GM23338 (cell line): ENCODE measurements around the gene TMEM86A. TPM values are rescaled to one million over a fixed set of nuclear protein-coding genes. Genes with fewer than 3 reads are reported as not detected.

Experiments used
- ATAC-seq: fragments of 200-7000 bp; cut with Tn5 transposase; 3 replicates; pipeline ENCODE4 v1.9.1; 2020
- DNase-seq: peaks from one replicate; pipeline ENCODE4 v3.0.0-alpha.2; 2015; ENCODE audit warnings: low spot score
- H2AFZ ChIP-seq: fragments of 200-600 bp; sonication (generic); 2 replicates; pipeline ENCODE4 v1.8.0; 2016; ENCODE audit warnings: antibody characterized with exemption, mild to moderate bottlenecking, moderate library complexity
- H3F3A ChIP-seq: fragments of 200-600 bp; sonication (generic); replicated peaks from 2 replicates; pipeline ENCODE4 v1.8.0; 2017; ENCODE audit warnings: antibody characterized with exemption, mixed run types, low read depth
- H3K27ac ChIP-seq: fragments of 200-600 bp; sonication (generic); 2 replicates; pipeline ENCODE4 v1.6.1; 2016; ENCODE audit warnings: low read depth
- H3K27me3 ChIP-seq: fragments of 200-600 bp; sonication (generic); 2 replicates; pipeline ENCODE4 v1.8.0; 2016; ENCODE audit warnings: mild to moderate bottlenecking, mixed run types, moderate library complexity; ENCODE audit not compliant: insufficient read depth
- H3K36me3 ChIP-seq: fragments of 200-600 bp; sonication (generic); 2 replicates; pipeline ENCODE4 v1.8.0; 2016; ENCODE audit warnings: mild to moderate bottlenecking; ENCODE audit not compliant: insufficient read depth
- H3K4me1 ChIP-seq: fragments of 200-600 bp; sonication (generic); 2 replicates; pipeline ENCODE4 v1.8.0; 2016; ENCODE audit warnings: mild to moderate bottlenecking, moderate library complexity; ENCODE audit not compliant: insufficient read depth
- H3K4me2 ChIP-seq: fragments of 200-600 bp; sonication (generic); 2 replicates; pipeline ENCODE4 v1.7.1; 2017; ENCODE audit warnings: mixed run types
- H3K4me3 ChIP-seq: fragments of 200-600 bp; sonication (generic); 2 replicates; pipeline ENCODE4 v1.6.1; 2016; ENCODE audit warnings: mixed run types
- H3K79me2 ChIP-seq: fragments of 200-600 bp; sonication (generic); replicated peaks from 2 replicates; pipeline ENCODE4 v1.8.0; 2017; ENCODE audit warnings: mild to moderate bottlenecking; ENCODE audit not compliant: insufficient read depth
- H3K9me2 ChIP-seq: fragments of 200-600 bp; sonication (generic); 2 replicates; pipeline ENCODE4 v1.8.0; 2017; ENCODE audit not compliant: insufficient read depth
- H4K20me1 ChIP-seq: fragments of 200-600 bp; sonication (generic); replicated peaks from 2 replicates; pipeline ENCODE4 v1.8.0; 2017; ENCODE audit warnings: mild to moderate bottlenecking; ENCODE audit not compliant: insufficient read depth
- H3K27ac Mint-ChIP-seq: 2 replicates; pipeline ENCODE4 v1.8.0; 2020; ENCODE audit warnings: inconsistent platforms, mild to moderate bottlenecking, moderate library complexity, mixed read lengths
- H3K27me3 Mint-ChIP-seq: 3 replicates; pipeline ENCODE4 v1.8.0; 2022; ENCODE audit warnings: low read depth, mild to moderate bottlenecking, moderate library complexity, mixed read lengths, inconsistent platforms; ENCODE audit not compliant: insufficient read depth, poor library complexity
- H3K36me3 Mint-ChIP-seq: 3 replicates; pipeline ENCODE4 v1.8.0; 2021; ENCODE audit warnings: low read depth, mild to moderate bottlenecking, inconsistent platforms, moderate library complexity, mixed read lengths
- H3K4me1 Mint-ChIP-seq: 3 replicates; pipeline ENCODE4 v1.8.0; 2020; ENCODE audit warnings: mild to moderate bottlenecking, inconsistent platforms, mixed read lengths
- H3K4me3 Mint-ChIP-seq: 3 replicates; pipeline ENCODE4 v1.8.0; 2021; ENCODE audit warnings: moderate library complexity, mild to moderate bottlenecking, inconsistent platforms, mixed read lengths
- H3K9me3 Mint-ChIP-seq: 3 replicates; pipeline ENCODE4 v1.8.0; 2020; ENCODE audit warnings: moderate library complexity, mild to moderate bottlenecking, inconsistent platforms, mixed read lengths
- CREB1 ChIP-seq: fragments of 250-450 bp; sonication (Bioruptor Pico); IDR thresholded peaks from 2 replicates; pipeline ENCODE4 v1.5.0; 2020; ENCODE audit warnings: low read depth, mild to moderate bottlenecking, moderate library complexity
- CTCF ChIP-seq, 2 experiments: fragments of 200-600 bp in 1 of 2; sonication (generic) in 1 of 2; conservative IDR thresholded peaks; 2 replicates each; pipeline versions ENCODE4 v1.5.1 to v1.6.1; 2016 to 2017; ENCODE audit warnings: antibody characterized with exemption in 2 of 2, low read depth in 2 of 2, mild to moderate bottlenecking in 2 of 2, moderate library complexity in 1 of 2
- ETS1 ChIP-seq: IDR thresholded peaks from 2 replicates; pipeline ENCODE4 v1.6.1; 2016; ENCODE audit warnings: antibody characterized with exemption
- EZH2 ChIP-seq: fragments of 200-600 bp; sonication (generic); IDR thresholded peaks from one replicate; pipeline ENCODE4 v1.8.0; 2017; ENCODE audit warnings: antibody characterized with exemption, mild to moderate bottlenecking, low read depth; ENCODE audit not compliant: unreplicated experiment
- EZH2phosphoT487 ChIP-seq: fragments of 200-600 bp; sonication (generic); IDR thresholded peaks from one replicate; pipeline ENCODE4 v1.8.1; 2018; ENCODE audit warnings: antibody characterized with exemption; ENCODE audit not compliant: unreplicated experiment
- JUNB ChIP-seq: IDR thresholded peaks from one replicate; pipeline ENCODE4 v1.6.1; 2016; ENCODE audit warnings: antibody characterized with exemption; ENCODE audit not compliant: unreplicated experiment
- NANOG ChIP-seq: IDR thresholded peaks from 2 replicates; pipeline ENCODE4 v1.6.1; 2016; ENCODE audit warnings: antibody characterized with exemption, borderline replicate concordance
- POLR2AphosphoS5 ChIP-seq: IDR thresholded peaks from 2 replicates; pipeline ENCODE4 v1.6.1; 2016; ENCODE audit warnings: antibody characterized with exemption, low read depth
- REST ChIP-seq: IDR thresholded peaks from one replicate; pipeline ENCODE4 v1.6.1; 2018; ENCODE audit warnings: antibody characterized with exemption; ENCODE audit not compliant: unreplicated experiment
- STAT1 ChIP-seq: IDR thresholded peaks from one replicate; pipeline ENCODE4 v1.6.1; 2016; ENCODE audit warnings: antibody characterized with exemption; ENCODE audit not compliant: unreplicated experiment
- ZNF114 ChIP-seq: fragments of 250-450 bp; sonication (Bioruptor Pico); IDR thresholded peaks from 2 replicates; pipeline ENCODE4 v1.5.0; 2020; ENCODE audit warnings: mild to moderate bottlenecking, moderate library complexity
- ZNF331 ChIP-seq: fragments of 250-450 bp; sonication (Bioruptor Pico); IDR thresholded peaks from 2 replicates; pipeline ENCODE4 v1.5.0; 2020; ENCODE audit warnings: low read depth, mild to moderate bottlenecking, moderate library complexity
- ZNF462 ChIP-seq: fragments of 250-450 bp; sonication (Bioruptor Pico); IDR thresholded peaks from 2 replicates; pipeline ENCODE4 v1.5.0; 2020; ENCODE audit warnings: mild to moderate bottlenecking, moderate library complexity
- polyA plus RNA-seq: library from polyadenylated mRNA; unstranded; fragments of >200 nt; fragmentation: Nextera tagmentation; extraction: Ambion mirVana; gene quantifications from 2 replicates; pipeline ENCODE4 v1.2.1, GENCODE V29; 2016
- total RNA-seq: library from RNA; depleted of rRNA; stranded (reverse); fragments of >200 nt; shearing (Covaris generic); gene quantifications from 2 replicates; pipeline ENCODE4 v1.2.3, GENCODE V29; 2014

The TMEM86A gene
- total and polyA plus RNA-seq, 2 experiments from 2014 or later = 0.45 to 0.91 TPM

- Histone ChIP-seq H3K79me2 (no peaks in the 10 kb centered on the region), H3K4me3 (no peak overlapping the region), H3K9me2 (no peaks in the 10 kb centered on the region), H3K36me3 (no peaks in the 10 kb centered on the region), H3K4me1 (peaks cover 12% of the 10 kb centered on the region; the same call in 1 of the 2 replicates), H3K27ac (no peak overlapping the region), H3F3A (no peaks in the 10 kb centered on the region), H3K4me2 (peak overlapping the region; percentile 92), H4K20me1 (no peaks in the 10 kb centered on the region), H2AFZ (no peak overlapping the region), H3K27me3 (peaks cover 19% of the 10 kb centered on the region)
- ATAC-seq = no peak
- peaks cover 13% of the 10 kb centered on the region for H3K27me3 Mint-ChIP-seq
- TF ChIP-seq STAT1 = no peak
- TF ChIP-seq CREB1 (CRISPR knock-in tag) = no peak
- TF ChIP-seq REST = no peak
- no peak for TF ChIP-seq JUNB
- TF ChIP-seq ZNF114 (CRISPR knock-in tag) = no peak
- no peak for TF ChIP-seq ZNF331 (CRISPR knock-in tag)
- TF ChIP-seq ZNF462 (CRISPR knock-in tag) = no peak
- TF ChIP-seq POLR2AphosphoS5 = no peak
- TF ChIP-seq CTCF (conservative IDR thresholded peaks at IDR 0.05; ENCODE audit: low read depth in 2 of 2) = no peak
- TF ChIP-seq NANOG = no peak
- no peak for TF ChIP-seq EZH2phosphoT487
- TF ChIP-seq ETS1 = no peak
- no peak for TF ChIP-seq EZH2
- H3K36me3 Mint-ChIP-seq = no peaks in the 10 kb centered on the region; the same call in 2 of the 3 replicates
- no peak overlapping the region for H3K4me3 Mint-ChIP-seq
- DNase-seq = no peak
- peaks cover 10% of the 10 kb centered on the region; the same call in 2 of the 3 replicates for H3K4me1 Mint-ChIP-seq
- no peaks in the 10 kb centered on the region for H3K9me3 Mint-ChIP-seq
- H3K27ac Mint-ChIP-seq = no peak overlapping the region
These were observed 6.1 kb downstream of the TMEM86A start for GRCh38 chr11:18704698-18705097.
